NB4 (cell line): ENCODE results near the gene MYO9B.

Experiments used
- DNase-seq: peaks from one replicate; pipeline ENCODE4 v3.0.0; 2010; ENCODE audit warnings: low read depth
- H3K4me3 ChIP-seq: one replicate; pipeline ENCODE4 v1.5.1; 2011; ENCODE audit warnings: mild to moderate bottlenecking, low read depth, low read length, moderate library complexity
- CTCF ChIP-seq: IDR thresholded peaks from one replicate; pipeline ENCODE4 v1.5.1; 2012; ENCODE audit warnings: low read depth, low read length
- MYC ChIP-seq: IDR thresholded peaks from 2 replicates; pipeline ENCODE4 v1.6.1; 2011; ENCODE audit warnings: low read depth, low read length
- POLR2A ChIP-seq: IDR thresholded peaks from 2 replicates; pipeline ENCODE4 v1.6.1; 2011; ENCODE audit warnings: mild to moderate bottlenecking; ENCODE audit not compliant: insufficient read length; ENCODE audit errors: extremely low read depth
- TF ChIP-seq, protein P1 (sequence below): IDR thresholded peaks from 2 replicates; pipeline ENCODE4 v1.6.1; 2011; ENCODE audit warnings: low read depth, low read length

The MYO9B gene

DNA sequence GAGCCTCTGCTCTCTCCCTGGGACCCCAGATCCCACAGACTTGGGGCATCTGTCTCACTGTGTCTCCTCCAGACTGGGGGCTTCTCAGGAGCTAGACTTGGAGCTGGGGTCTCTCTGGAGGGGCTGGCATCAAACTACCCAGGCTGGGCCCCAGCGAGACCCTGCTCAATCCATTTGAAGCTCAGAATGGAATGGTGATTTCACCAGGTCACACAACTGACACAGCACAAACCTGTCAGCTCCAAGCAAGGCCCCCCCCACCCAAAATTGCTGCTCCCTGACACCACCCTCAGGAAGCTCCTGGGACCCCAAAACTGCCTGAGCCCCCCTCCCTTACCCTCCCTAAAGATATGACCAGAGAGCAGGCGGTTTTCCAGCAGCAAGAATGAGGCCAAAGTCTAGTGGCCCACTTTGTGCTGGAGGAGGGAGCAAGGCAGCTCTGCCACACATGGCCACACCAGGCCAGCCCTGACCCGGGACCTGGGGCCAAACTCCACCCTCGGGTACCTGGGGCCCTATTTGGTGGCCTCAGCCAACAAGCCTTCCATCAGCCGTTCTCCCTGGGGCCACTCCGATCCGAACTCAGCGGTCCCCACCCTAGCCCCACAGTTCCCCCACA, 167.7 kb downstream of the MYO9B start:
- TF ChIP-seq CTCF (no peak), MYC (no peak), POLR2A (no peak)
- TF ChIP-seq, protein P1, sequence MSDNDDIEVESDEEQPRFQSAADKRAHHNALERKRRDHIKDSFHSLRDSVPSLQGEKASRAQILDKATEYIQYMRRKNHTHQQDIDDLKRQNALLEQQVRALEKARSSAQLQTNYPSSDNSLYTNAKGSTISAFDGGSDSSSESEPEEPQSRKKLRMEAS = no peak

DNA sequence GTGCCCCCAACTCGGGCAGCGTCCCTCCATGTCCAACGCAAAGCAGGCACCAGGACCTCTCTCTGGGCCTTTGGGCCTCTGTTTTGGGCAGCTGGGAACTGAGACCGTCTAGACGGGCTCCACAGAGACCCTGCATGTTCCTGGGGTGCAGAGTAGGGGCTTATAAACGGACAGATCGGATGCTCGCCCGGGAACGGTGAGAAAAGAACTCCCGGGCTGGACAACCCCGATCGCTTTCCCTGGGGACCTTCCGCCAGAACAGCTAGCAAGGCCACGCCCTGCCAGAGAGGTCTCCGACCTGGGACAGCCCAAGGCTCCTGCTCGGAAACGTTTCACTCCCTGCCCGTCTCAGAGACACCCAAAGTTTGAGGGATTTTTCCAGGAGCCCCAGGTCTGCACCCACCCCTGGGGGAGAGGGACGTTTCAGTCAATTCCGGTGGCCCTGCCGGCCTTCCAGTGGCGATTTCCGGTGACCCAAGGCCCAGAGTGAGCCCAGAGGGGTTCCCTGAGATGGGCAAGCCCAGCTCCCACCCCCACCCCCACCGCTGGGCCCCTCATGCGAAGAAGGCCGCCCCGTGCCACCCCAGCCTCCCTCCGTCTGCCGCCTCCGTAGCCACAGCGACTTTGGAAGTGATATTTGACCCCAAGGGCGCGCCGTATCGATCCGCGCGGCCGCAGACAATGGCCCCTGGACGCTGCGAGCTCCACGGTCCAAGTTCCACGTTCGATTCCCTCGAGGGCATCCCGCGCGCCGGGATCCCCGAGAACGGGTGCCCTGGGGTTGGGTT, 168.4 kb downstream of the MYO9B start:
- TF ChIP-seq MYC (no peak), CTCF (no peak), POLR2A (no peak)
- TF ChIP-seq, protein P1 = no peak
- H3K4me3 ChIP-seq = no peak overlapping the region
- DNase-seq = no peak

More for the DNA sequence above, 167.7 kb downstream of the MYO9B start:
- no peak for DNase-seq
- H3K4me3 ChIP-seq = no peak overlapping the region

DNA sequence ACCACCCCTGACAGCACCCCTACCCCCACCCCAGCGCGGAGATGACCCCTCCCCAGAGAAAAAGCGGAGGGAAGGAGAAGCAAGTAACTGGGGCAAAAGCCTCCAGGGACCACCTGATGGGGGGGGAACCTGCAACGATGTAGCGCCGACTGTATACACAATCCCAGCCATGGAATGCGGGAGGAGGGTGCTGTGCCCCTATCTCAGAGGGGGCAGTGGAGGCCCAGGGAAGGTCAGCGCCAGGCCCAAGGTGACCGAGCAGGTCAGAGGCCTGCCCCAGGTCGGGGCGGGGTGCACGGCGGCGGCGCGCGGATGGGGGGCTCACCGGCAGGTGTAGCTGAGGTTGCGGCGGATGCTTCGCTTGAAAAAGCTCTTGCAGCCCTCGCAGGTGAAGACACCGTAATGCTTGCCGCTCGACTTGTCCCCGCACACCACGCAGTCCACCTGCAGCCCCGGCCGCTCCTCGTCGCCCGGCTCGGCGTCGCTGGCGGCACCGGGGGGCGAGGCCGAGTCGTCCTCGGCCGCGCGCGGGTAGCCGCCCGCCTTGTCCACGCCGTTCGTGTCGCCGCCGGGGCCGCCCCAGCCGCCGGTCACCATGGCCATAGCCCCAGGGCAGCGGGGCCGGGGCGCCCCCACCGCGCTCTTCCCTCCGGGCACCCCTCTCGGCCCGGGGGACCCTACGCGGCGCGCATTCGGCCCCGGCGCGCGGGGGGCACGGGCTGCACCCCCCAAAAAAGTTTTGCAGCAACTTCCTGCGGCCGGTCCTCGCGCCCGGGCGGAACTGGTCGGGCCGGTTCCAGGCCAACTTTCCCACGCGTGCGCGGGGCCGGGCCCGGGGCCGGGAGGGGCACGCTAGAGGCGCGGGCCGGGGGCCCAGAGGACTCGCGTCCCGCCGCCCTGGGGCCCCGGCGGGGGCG, 169.3 kb downstream of the MYO9B start:
- H3K4me3 ChIP-seq = peak overlapping the region; percentile 28
- peak; percentile 31 for DNase-seq
- TF ChIP-seq CTCF (no peak), POLR2A (no peak), MYC (no peak)

DNA sequence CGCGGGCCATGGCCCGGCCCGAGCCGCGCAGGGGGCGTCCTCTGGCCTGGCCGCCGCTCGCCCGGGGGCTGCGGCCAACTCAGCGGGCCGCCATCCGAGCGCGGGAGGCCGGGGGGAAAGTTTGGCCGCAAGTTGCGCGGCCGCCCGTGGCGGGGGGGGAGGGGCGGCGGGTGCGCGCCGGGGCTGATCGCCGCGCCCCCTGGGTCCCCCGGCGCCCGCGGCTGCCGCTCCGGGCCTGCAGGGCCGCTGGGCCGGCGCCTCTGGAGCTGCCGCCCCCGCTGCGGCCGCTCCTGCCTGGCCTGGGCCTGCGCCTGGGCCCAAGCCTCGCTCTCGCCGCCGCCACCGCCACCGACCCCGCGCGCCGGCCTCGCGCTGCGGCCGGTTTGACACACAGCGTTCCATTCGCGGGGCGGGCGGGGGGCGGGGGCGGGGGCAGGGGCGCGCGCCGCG, 170.0 kb downstream of the MYO9B start, which contains the start of gene NR2F6:
TSS of gene NR2F6 (minus strand) at position 385 of the 450 bp plus-strand sequence. CDS start 699 bp downstream, outside the sequence.
- H3K4me3 ChIP-seq = peak within 1 kb of the TSS; percentile 40
- no peak for DNase-seq
- TF ChIP-seq POLR2A (no peak), MYC (no peak), CTCF (no peak)
- TF ChIP-seq, protein P1 = no peak

- peak overlapping the region; percentile 40 for H3K4me3 ChIP-seq
- DNase-seq = no peak
- TF ChIP-seq MYC = no peak
- no peak for TF ChIP-seq CTCF
- TF ChIP-seq, protein P1 = no peak
- no peak for TF ChIP-seq POLR2A
Measured at GRCh38 chr19:17246681-17247425, 171.3 kb downstream of the MYO9B start.
